Aorta (tissue), 5 donors: ENCODE data around the gene LBHD1. TPM values are rescaled to one million over a fixed set of nuclear protein-coding genes. Genes with fewer than 3 reads are reported as not detected.
"Not testable (repeated sequence)": the region's sequence is repeated elsewhere in the genome, so short reads cannot be mapped to it uniquely, and the experiment has no call there.

Experiments used
- ATAC-seq: fragments of 200-7000 bp; cut with Tn5 transposase; one replicate; pipeline ENCODE4 v1.9.1; 2022; ENCODE audit warnings: moderate library complexity; ENCODE audit not compliant: low FRiP score
- DNase-seq, 2 donors: peaks; one replicate each; pipeline ENCODE4 v3.0.0-alpha.2; 2020
- H3K27ac ChIP-seq, 2 donors: one replicate each; pipeline ENCODE4 v1.5.1; 2013; ENCODE audit warnings: low read length in 2 of 2, mild to moderate bottlenecking in 2 of 2, moderate library complexity in 2 of 2, control low read depth in 1 of 2, inconsistent platforms in 1 of 2, low read depth in 1 of 2
- H3K27me3 ChIP-seq, 2 donors: one replicate each; pipeline ENCODE4 v1.6.1; 2013; ENCODE audit warnings: control low read depth in 1 of 2, low read length in 1 of 2, mild to moderate bottlenecking in 1 of 2, moderate library complexity in 1 of 2; ENCODE audit not compliant: insufficient read depth in 2 of 2, control insufficient read depth in 1 of 2
- H3K36me3 ChIP-seq, 2 donors: one replicate each; pipeline ENCODE4 v1.6.1; 2013; ENCODE audit warnings: control low read depth in 1 of 2, low read length in 1 of 2, mild to moderate bottlenecking in 1 of 2; ENCODE audit not compliant: insufficient read depth in 2 of 2, control insufficient read depth in 1 of 2
- H3K4me1 ChIP-seq, 2 donors: one replicate each; pipeline ENCODE4 v1.6.1; 2013; ENCODE audit warnings: low read length in 2 of 2, control low read depth in 1 of 2, mild to moderate bottlenecking in 1 of 2, moderate library complexity in 1 of 2; ENCODE audit not compliant: insufficient read depth in 2 of 2, control insufficient read depth in 1 of 2
- H3K4me3 ChIP-seq, 2 donors: one replicate each; pipeline ENCODE4 v1.5.1; 2013; ENCODE audit warnings: low read length in 2 of 2, control low read depth in 1 of 2, mild to moderate bottlenecking in 1 of 2
- H3K9me3 ChIP-seq: one replicate; pipeline ENCODE4 v1.6.1; 2013; ENCODE audit warnings: mild to moderate bottlenecking, low read length; ENCODE audit not compliant: control insufficient read depth
- WGBS, 2 donors: extraction: QIAGEN DNeasy Blood & Tissue Kit; methylation state at CpG; one replicate each; pipeline ENCODE4 v1.1.7; 2013; 5-methylcytosine and 5-hydroxymethylcytosine counted together
- intact Hi-C, 2 donors: fragments of 100-400 bp; cut with DNase I; formaldehyde crosslinking; loops; one replicate each; pipeline versions ENCODE4 v1.14.2 to v1.15.0; 2022
- polyA plus RNA-seq, 2 donors: library from polyadenylated mRNA; stranded (reverse); fragments of 200-250 nt; gene quantifications; one replicate each; pipeline ENCODE4 v1.2.3, GENCODE V29; 2013
- total RNA-seq, 2 donors: library from RNA; stranded (reverse); fragmentation: NEBNext Ultra II Directional; extraction: Animal tissue kit (Norgen Biotek cat#: 25700); gene quantifications; one replicate each; pipeline ENCODE4 v1.2.1, GENCODE V29; 2021
- donor health status: healthy with polysubstance abuse.
- donor health status: Bipolar disorder and iron deficiency.
- donor health status: DM: no; HTN: no; CAD: no.
- donor health status: DM: no; HTN: no; CAD: no.
- donor health status: DM: yes; HTN: yes; CAD: no.

The LBHD1 gene
- total and polyA plus RNA-seq, 4 donors = 2.3 to 8.6 (median 5.6) TPM

DNA sequence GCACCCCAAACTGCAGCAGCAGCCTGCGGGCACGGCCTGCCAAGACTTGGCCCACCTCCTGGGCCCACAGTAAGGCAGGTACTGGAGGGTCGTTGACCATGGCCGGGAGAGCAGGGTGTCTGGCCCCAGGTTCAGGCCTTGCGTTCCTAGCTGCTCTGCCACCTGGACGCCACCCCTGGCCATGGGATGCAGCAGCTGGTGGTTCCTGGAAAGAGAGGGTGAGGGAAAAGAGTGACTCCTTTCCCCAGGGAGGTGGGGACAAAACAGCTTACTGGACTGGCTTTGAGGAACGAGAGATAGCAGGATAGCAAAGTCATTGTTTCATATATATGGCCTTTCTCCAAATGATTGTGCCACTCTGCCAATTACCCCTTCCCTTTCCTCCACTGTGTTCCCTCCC, 33.3 kb upstream of the LBHD1 start:
- peak overlapping the region in 1 of 2 donors; percentile 69 for H3K27ac ChIP-seq

DNA sequence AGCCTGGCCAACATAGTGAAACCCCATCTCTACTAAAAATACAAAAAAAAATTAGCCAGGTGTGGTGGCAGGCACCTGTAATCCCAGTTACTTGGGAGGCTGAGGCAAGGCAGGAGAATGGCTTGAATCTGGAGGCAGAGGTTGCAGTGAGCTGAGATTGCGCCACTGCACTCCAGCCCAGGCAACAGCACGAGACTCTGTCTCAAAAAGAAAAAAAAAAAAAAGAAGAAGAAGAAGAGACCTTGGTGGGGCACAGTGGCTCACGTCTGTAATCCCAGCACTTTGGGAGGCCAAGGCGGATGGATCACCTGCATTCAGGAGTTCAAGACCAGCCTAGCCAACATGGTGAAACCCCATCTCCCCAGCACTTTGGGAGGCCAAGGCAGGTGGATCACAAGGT, 31.9 kb upstream of the LBHD1 start:
- intact Hi-C loops = loop anchor here in 1 of 2 donors (10.0 kb wide), 1 partner anchor 131 kb away; the partner anchor contains the start of genes STX5, TEX54 and WDR74
- not testable (repeated sequence) for H3K9me3 ChIP-seq
- DNase-seq = peak in 1 of 2 donors; percentile 14

More for the DNA sequence above, 33.3 kb upstream of the LBHD1 start:
- H3K36me3 ChIP-seq = no peaks in the 10 kb centered on the region
- peak overlapping the region; percentile 49 to 65 for H3K4me3 ChIP-seq
- H3K9me3 ChIP-seq = no peaks in the 10 kb centered on the region
- ATAC-seq (no peak), DNase-seq (peak in 1 of 2 donors; percentile 65)
- intact Hi-C loops = loop anchor here in 1 of 2 donors (5.0 to 10.0 kb wide), 3 partner anchors 33 to 129 kb away; partner anchors contain the start of genes LBHD1, STX5, TEX54 and UQCC3
- WGBS, 2 donors = 33 to 44% methylated on average over 7 of the region's 7 CpGs
- H3K27me3 ChIP-seq = no peaks in the 10 kb centered on the region
- H3K4me1 ChIP-seq = no peaks in the 10 kb centered on the region

DNA sequence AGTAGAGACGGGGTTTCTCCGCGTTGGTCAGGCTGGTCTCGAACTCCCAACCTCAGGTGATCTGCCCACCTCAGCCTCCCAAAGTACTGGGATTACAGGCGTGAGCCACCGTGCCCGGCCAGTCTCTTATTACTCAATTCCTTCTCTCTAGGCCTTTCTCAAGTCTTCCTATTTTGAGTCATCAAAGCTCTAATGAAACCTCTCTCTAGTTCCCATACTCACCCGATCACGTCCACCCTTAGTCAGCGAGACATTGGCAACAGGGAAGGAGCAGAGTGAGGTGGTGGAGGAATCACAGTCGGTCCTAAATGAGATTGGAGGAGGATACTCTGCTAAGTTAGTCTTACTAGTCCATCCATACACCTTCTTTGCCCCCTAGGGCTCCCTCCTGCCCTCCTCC, 30.2 kb upstream of the LBHD1 start:
- intact Hi-C loops = loop anchor here in 1 of 2 donors (10.0 kb wide), 1 partner anchor 133 kb away; the partner anchor contains the start of genes STX5, TEX54 and WDR74
- Histone ChIP-seq H3K36me3 (no peaks in the 10 kb centered on the region), H3K9me3 (no peaks in the 10 kb centered on the region), H3K4me3 (no peak overlapping the region), H3K27ac (no peak overlapping the region), H3K4me1 (no peaks in the 10 kb centered on the region), H3K27me3 (no peaks in the 10 kb centered on the region)
- ATAC-seq (no peak), DNase-seq (peak in 1 of 2 donors; percentile 13)
- WGBS, 2 donors = 93 to 97% methylated on average over 11 of the region's 11 CpGs

More for the DNA sequence above, 31.9 kb upstream of the LBHD1 start:
- H3K4me1 ChIP-seq, H3K4me3 ChIP-seq, H3K36me3 ChIP-seq, H3K27me3 ChIP-seq, H3K27ac ChIP-seq, ATAC-seq: not testable (repeated sequence)
- 80 to 93% methylated on average over 4 of the region's 4 CpGs for WGBS, 2 donors

DNA sequence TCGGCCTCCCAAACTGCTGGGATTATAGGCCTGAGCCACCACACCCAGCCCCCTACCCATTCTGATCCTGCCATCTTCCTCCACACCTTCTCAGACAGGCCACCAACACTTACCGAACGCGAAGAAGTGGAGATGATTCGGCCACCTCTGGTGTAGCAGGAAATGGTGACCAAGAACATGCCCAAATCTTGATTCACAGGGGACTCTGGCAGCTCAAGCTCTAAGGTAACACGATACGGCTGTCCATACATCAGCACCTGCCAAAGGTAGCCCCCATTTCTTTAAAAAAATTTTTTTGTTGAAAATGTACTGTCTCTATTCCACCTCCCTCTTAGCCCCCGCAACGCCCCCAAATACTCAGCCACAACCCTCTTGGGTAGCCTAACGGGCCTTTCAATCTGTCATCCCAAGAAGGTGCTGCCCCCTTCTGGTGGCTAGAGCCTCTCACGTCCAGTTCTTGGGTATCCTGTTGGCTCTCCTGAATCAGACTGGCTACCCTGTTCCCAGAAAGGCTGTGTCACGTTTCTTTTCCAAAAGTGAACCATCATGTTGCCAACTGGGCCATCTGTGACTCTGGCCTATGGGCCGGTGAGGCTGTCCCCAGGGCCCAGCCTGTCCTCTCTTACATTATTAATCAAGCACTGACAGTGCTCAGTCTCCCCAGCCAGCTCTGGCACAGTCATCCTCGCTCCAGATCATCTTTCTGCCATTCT, 22.5 kb upstream of the LBHD1 start:
- Histone ChIP-seq H3K27ac (no peak overlapping the region), H3K36me3 (no peaks in the 10 kb centered on the region), H3K4me1 (no peaks in the 10 kb centered on the region), H3K4me3 (no peak overlapping the region), H3K27me3 (no peaks in the 10 kb centered on the region), H3K9me3 (no peaks in the 10 kb centered on the region)
- ATAC-seq = peak; percentile 86
- peak; percentile 88 to 90 for DNase-seq
- intact Hi-C loops = loop anchor here in 1 of 2 donors (5.0 kb wide), 1 partner anchor 297 kb away; no protein-coding TSS in a partner anchor
- 47% methylated on average over 14 of the region's 14 CpGs for WGBS, 2 donors

DNA sequence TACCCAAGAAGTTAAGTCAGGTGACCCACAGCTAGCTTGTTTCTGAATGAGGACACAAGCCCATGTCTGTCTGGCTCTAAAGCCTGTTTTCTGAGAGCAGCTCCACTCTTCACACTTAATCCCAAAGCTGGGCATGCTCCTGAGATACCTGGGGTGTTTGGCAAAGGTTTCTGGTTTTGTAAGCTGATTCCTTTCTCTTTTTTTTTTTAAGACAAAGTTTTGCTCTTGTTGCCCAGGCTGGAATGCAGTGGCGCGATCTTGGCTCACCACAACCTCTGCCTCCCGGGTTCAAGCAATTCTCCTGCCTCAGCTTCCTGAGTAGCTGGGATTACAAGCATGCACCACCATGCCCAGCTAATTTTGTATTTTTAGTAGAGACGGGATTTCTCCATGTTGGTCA, 21.6 kb upstream of the LBHD1 start:
- 84 to 86% methylated on average over 1 to 4 of the region's 4 CpGs for WGBS, 2 donors
- H3K27me3 ChIP-seq, ATAC-seq, H3K4me3 ChIP-seq, DNase-seq, H3K4me1 ChIP-seq, H3K9me3 ChIP-seq, H3K27ac ChIP-seq, H3K36me3 ChIP-seq: not testable (repeated sequence)
- intact Hi-C loops = loop anchor here in 1 of 2 donors (5.0 kb wide), 1 partner anchor 296 kb away; no protein-coding TSS in a partner anchor

DNA sequence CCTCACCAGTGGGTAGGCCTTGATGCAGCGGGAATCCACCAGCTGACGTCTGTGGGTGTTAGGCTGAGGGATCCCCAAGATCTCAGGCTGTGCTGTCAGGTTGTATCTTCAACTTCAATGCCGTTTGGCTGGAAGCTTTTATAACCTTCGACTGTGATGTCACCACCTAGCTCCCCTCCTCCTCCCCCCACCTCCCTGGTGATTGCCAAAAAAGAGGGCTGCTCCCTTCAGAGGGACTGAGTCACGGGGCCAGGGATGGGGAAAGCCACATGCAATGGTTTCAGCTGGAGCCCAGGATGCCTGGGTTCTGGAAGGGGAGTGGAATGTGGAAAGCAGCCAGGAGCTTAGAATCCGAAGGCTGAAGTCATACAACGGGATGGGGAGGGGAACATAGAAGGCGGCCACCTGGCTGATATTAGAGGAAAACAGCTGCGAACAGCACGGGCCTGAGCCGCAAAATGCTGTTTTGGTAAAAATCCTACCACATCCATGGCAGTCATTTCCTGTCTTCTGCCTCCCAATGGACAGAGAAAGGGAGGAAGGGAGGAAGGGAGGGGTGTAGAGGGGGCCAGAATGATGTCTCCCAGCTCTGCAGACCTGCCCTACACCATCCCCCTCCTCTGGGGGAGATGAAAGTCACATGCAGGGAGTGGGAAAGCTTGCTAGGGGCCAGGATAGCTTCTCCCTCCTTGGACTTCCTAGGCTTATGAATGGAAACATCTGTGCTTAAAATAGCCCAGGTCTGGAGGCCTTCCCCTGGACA, 17.5 kb upstream of the LBHD1 start, which contains the start of gene LRRN4CL:
TSS of gene LRRN4CL (minus strand) at position 110 of the 763 bp plus-strand sequence. CDS start 1,022 bp downstream, outside the sequence.
- DNase-seq = peak; percentile 77 to 82
- H3K4me1 ChIP-seq = no peaks in the 10 kb centered on the region
- intact Hi-C loops = loop anchor here (5.0 kb wide), 1 partner anchor 292 kb away; no protein-coding TSS in a partner anchor
- H3K27ac ChIP-seq = no peak within 1 kb of the TSS
- no peaks in the 10 kb centered on the region for H3K36me3 ChIP-seq
- H3K27me3 ChIP-seq = no peaks in the 10 kb centered on the region
- H3K4me3 ChIP-seq = no peak within 1 kb of the TSS
- ATAC-seq = peak; percentile 84
- WGBS, 2 donors = 64 to 67% methylated on average over 11 of the region's 11 CpGs
- H3K9me3 ChIP-seq = no peaks in the 10 kb centered on the region

DNA sequence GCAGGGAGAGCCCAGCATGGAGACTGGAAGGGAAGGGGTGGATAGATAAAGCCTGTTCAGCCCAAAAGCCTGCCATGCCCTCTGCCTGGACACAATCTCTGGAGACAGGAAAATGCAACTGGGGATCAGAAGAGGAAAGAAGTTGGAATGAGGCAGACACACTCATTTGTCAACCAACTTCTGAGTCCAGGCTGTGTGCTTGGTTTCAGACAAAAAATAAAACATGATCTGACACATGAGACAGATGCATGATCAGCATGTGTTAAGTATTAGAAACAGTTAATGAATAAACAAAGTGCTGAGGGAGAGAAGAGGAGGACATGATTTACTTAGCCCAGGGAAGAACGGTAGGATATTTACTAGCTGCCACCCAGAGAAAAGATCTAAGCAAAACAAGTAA, 16.4 kb upstream of the LBHD1 start:
- H3K27ac ChIP-seq = no peak overlapping the region
- intact Hi-C loops = loop anchor here in 1 of 2 donors (5.0 kb wide), 1 partner anchor 291 kb away; no protein-coding TSS in a partner anchor
- ATAC-seq (no peak), DNase-seq (no peak)
- H3K4me1 ChIP-seq = no peaks in the 10 kb centered on the region
- WGBS, 2 donors = 48 to 68% methylated on average over 1 of the region's 1 CpG
- H3K36me3 ChIP-seq = no peaks in the 10 kb centered on the region
- H3K4me3 ChIP-seq = no peak overlapping the region
- no peaks in the 10 kb centered on the region for H3K27me3 ChIP-seq
- H3K9me3 ChIP-seq = no peaks in the 10 kb centered on the region

DNA sequence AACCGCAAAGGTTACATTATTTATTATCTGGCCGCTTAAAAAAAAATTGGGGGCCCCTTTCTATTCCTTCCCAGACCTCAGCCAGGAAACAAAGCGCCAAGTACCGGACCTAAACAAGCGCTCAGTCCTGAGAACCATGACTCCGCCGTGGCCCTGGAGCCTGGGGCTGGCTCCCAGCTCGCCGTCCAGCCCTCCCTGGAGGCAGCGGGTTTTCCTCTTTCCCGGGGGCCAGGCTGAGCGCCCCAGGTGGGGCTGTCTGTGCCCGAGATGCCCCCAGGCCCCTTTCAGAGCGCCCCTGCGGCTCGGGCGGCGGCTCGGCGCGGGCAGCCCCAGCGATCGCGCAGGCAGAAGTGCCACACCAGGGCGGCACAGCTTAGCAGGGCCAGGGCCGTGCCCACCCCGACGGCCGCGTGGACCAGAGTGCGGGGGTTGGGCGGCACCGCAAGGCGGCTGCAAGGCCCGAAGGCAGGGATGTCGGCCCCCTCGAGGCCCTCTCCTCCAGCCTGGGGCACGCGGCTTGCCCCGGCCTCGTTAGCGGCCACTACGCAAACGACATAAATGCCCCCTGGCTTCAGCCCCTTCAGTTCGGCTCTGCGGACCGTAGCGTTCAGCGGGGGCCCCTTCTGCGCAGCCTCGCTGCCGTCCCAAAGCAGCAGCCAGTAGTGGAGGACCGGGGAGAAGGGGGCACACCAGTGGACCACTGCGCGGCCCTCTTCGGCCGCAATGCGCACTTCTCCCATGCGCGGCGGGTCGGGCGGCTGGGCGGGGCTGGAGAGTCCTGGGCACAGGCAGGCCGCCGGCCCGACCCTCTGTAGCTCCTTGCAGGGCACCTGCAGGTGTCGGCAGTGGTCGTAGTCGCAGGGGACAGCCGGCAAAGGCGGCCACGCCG, 15.7 kb upstream of the LBHD1 start:
- Histone ChIP-seq H3K9me3 (no peaks in the 10 kb centered on the region), H3K27ac (no peak overlapping the region), H3K4me3 (no peak overlapping the region), H3K4me1 (no peaks in the 10 kb centered on the region), H3K36me3 (no peaks in the 10 kb centered on the region), H3K27me3 (no peaks in the 10 kb centered on the region)
- ATAC-seq = no peak
- WGBS, 2 donors = 28% methylated on average over 73 to 74 of the region's 74 CpGs
- intact Hi-C loops = loop anchor here in 1 of 2 donors (5.0 kb wide), 1 partner anchor 290 kb away; no protein-coding TSS in a partner anchor
- no peak for DNase-seq
